Activated CD8-positive, alpha-beta memory T cell treated with anti-CD3 and anti-CD28 coated beads, Interleukin-2, amount 50 U/mL, for 4 hours (primary cell): ENCODE measurements around the gene KCNMA1.
"Not testable (repeated sequence)": the region's sequence is repeated elsewhere in the genome, so short reads cannot be mapped to it uniquely, and the experiment has no call there.

Source experiments
- DNase-seq: peaks from one replicate; pipeline ENCODE4 v3.0.0-alpha.2; 2020

Gene KCNMA1

GRCh38 chr10:77357185-77357584 is 280.4 kb downstream of the KCNMA1 start:
- DNase-seq: no peak

DNA sequence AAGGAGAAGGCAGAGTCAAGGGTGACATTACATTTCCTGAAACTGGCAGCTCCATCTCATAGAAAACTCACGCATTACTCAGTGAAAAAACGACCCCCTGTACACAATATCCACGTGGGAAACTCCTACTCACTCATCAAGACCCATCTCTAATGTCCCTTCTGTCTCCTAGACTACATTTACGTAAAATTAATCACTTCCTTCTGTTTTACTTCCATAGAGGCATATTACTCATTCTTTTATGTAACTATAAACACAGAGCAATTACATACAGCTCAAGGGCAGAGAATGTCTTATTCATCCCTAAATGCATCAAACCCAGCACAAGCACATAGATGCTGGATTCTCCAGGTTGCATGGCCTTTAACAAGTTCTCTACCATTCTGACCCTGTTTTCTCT is 281.8 kb downstream of the KCNMA1 start:
- no peak for DNase-seq

GRCh38 chr10:77351386-77351785 is 286.2 kb downstream of the KCNMA1 start:
- no peak for DNase-seq

DNA sequence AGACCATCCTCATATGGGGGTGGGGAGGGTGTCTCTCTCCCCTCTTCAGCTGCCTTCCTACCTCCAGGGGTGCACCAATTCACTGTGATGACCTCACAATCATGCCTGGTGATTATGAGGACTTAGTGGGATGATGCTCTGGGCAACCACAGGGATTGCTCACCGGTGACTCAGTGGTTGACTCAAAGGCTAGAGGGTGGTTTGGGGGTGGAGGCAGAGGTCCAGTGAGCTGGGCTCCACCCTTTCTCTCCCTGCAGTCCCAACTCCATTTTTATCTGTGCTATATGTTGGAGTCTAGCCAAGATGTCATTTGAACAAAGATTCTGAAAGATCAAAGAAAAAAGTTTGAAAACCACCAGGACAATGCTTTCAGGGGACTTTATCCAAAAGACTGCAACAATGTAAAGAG is 286.9 kb downstream of the KCNMA1 start:
- no peak for DNase-seq

DNA sequence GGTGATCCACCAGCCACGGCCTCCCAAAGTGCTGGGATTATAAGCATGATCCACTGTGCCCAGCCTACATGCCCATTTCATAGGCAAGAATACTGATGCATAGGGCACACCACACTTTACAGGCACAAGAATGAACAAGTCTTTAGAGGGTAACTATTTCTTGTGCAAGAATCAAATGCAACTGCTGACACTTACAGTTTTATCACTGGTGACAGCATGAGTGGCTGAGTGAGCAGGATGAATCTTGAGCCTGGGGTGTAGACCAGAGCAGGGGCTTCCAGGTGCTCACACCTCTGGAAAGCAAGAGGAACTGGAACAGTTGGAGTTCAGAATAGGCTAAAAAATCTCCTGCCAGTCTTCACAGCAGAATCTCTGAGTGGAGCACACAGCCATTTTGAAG is 287.5 kb downstream of the KCNMA1 start:
- DNase-seq: no peak

GRCh38 chr10:77349226-77349625 is 288.4 kb downstream of the KCNMA1 start:
- no peak for DNase-seq

- no peak for DNase-seq
These were observed 288.9 kb downstream of the KCNMA1 start for GRCh38 chr10:77348751-77349150.

DNA sequence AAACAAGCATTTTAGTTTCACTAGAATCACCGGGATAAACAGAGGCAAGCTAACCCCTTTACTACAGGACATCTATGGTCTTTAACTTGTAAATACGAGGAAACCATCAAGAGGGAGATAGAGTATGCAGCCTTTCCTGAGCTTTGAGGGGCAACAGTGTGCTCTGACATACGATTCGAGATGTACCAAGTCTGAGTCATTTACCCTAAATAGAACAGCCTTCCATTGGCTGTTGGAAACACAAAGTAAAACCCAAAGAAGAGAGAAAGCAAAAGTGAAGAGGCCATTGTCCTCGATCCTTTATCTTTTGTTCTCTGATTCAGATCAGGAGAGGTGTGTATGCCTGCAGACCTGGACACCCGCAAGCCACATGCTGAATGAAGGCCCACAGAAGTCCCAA is 289.5 kb downstream of the KCNMA1 start:
- DNase-seq: no peak

DNA sequence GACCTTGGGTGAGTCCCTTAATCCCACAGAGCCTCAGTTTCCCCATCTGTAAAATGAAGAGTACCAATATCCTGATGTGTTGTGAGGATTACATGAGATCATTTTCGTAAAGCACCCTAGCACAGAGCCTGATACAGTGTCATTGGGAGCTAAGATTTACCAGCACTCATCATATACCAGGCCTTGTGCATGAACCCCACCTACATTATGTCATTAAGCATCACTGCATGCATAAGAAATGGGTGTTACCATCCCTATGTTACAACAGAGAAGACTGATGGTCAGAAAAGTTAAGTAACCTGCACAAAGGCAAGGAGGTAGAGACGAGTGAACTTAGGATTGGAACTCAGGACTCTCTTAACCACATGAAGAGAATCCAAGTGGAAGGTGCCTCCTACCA is 290.6 kb downstream of the KCNMA1 start:
- DNase-seq: no peak

DNA sequence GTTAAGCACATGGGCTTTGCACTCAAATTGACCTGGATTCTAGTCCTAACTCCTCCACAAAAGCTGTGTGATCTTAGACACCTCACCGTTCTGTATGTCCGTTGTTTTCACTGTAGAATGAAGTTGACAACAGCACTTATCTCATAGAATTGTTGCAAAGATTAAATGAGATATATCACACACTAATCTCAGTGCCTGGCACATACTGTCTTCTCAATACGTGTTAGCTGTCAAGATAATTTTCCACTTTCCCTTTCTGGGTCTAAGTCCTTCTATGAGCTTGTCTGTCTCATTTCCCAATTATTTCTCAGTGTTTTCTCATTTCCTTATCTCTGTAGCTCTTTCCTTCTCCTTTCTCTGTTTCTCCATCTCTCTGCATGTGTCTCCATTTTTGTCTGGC is 296.6 kb downstream of the KCNMA1 start:
- no peak for DNase-seq

- DNase-seq: not testable (repeated sequence)
These were observed 297.7 kb downstream of the KCNMA1 start for GRCh38 chr10:77339872-77340271.

GRCh38 chr10:77339166-77339565 is 298.4 kb downstream of the KCNMA1 start:
- DNase-seq: no peak

DNA sequence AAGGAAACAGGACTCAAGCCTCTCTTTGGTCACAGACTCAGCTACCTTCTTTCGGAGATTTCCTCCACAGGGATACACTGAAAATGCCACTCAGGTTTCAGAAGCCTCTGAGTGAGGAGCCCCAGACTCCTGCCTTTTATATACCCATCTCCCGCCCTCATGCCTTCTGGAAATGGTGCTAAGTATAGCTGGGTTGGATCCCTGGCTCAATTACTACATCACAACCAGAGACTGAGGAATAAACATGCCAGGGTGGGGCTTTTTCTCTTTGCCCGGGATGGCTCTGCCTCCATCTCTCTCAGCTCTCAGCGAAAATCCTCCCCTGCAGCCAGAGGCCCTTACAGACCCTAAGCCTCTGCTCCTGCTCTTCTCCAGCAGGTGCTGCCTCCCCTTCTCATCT is 299.5 kb downstream of the KCNMA1 start:
- no peak for DNase-seq

GRCh38 chr10:77334501-77334900 is 303.1 kb downstream of the KCNMA1 start:
- no peak for DNase-seq

DNA sequence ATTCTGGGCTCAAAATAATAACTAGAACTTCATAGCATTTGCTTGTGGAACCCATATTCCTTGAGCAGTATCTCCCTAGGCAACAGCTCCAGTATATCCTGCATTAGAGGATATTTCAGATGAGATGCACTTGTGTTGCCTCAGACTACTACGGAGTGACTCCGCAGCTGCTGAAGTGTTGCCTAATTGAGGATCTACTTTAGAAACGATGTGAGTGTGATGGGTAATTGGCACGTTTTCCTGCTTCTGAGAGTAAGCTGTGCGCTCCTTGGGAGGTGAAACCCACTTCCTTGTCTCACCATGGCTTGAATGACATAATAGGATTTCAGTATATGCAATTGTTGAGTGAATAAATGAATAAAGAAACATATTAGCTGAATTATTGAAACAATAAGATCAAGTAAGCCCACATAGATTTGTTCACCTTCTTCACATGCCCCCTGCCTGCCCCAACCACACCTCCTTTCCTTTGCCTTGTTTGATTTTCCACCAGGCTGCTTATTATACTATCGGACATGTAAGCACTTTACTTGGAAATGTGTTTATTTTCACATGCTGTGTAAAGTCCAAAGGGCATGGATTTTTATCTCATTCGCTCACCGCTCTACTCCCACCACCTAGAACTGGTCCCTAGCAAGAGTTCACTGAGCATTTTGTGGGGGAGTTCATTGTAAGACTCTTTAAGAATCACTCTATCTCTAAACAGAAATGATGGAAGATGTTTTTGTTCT is 303.8 kb downstream of the KCNMA1 start:
- no peak for DNase-seq

- no peak for DNase-seq
These were observed 305.4 kb downstream of the KCNMA1 start for GRCh38 chr10:77332256-77332655.

- no peak for DNase-seq
These were observed 309.3 kb downstream of the KCNMA1 start for GRCh38 chr10:77328272-77328816.

DNA sequence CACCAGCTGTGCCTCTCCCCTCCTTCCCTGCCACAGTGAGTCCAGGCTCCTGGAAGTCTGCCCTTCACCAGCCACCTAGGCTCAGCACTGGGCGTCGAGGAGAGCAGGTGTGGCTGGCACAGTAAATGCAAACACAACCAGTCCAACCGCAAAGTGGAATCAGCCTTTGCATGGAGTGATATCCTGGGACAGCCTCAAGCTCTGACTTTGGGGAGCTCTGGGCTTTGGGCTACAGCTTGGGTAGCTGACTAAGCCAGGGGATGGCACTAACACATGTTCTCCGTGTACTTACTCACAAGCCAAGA is 312.4 kb downstream of the KCNMA1 start:
- DNase-seq: no peak

DNA sequence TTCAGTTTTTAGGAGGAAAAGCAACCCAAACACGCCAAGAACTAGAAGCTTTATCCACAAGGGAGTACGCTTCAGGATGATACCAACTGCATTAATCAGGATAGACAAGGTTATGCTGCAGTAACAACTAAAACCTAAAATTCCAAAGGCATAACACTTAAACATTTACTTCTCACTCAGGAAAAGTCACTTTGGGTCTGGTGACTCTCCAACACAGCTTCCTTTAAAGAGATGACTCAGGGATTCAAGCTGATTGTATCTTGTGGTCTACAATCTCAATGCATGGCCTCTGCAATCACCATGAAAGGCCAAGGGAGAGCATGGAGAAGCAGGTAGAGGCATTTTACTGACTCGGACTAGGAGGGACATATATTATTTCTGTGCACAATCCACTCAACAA is 315.8 kb downstream of the KCNMA1 start:
- no peak for DNase-seq

- no peak for DNase-seq
These were observed 316.6 kb downstream of the KCNMA1 start for GRCh38 chr10:77320971-77321471.

GRCh38 chr10:77319557-77319956 is 318.1 kb downstream of the KCNMA1 start:
- no peak for DNase-seq

DNA sequence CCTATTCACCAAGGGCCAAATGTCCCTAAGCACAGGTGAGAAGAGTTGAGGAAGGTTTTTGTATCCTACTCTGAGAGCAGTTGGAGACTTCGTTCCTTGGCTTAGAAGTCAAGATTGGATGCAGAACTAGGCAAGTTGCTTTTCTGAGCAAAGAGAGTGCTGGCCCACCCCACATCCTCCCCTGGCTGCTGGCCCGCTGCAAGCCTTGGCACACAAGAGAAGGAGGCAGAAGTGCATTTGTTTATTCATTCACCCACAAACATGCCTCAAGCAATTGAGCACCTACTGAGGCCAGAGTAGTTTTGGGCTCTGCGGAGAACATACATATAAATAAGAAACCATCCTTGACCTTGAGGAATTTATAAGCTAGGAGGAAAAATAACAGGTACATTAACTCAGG is 318.9 kb downstream of the KCNMA1 start:
- no peak for DNase-seq

DNA sequence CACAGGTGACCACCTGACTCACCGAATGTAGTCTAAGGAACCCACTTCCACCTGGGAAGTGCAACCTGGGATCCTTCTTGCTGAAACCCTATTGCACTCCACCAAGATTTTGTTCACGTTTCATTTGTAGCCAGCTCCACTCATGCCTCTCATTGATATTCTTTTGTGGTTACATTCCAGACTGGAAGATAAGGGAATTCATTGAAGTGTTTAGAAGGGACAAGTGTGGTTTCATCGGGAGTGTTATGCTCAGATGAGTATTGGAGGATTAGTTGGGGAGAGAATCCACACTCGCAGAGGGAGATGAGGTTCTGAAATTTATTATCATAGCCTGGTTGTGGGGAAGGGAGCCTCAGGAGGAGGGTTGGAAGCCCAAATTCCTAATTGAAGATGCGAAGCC is 320.4 kb downstream of the KCNMA1 start:
- no peak for DNase-seq

DNA sequence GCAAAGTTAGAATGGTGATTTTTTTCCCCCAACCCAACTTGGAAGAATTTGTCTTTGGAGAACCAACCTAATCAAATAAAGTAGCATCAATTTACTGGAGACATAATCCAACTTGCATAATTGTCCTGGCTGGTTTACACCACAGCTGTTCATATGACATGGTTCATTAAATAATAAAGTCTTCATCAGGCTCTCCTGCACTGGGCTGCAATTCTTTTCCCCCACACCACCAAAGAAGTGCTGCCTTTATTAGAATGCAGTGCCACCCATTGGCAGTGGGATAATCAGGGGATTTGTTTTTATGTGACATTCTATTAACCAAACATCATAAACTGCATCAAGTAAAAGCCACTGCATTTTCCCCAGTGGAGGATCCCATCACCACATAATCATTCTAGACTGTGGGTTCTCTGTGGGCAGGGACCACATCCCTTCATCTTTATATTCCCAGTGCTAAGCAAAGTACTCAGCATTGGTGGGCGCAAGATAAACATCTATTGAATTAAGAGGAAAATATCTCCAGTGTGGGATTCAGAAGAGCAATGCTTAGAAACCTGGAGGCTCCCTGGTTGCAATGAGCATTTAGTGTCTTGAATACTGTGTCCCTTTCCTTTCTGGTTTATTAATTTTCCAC is 322.0 kb downstream of the KCNMA1 start:
- no peak for DNase-seq
